Fibroblast of the aortic adventitia (primary cell): Measurements from ENCODE around the gene NDUFB4. TPM values are rescaled to one million over a fixed set of nuclear protein-coding genes. Genes with fewer than 3 reads are reported as not detected.

Experiments used
- DNase-seq: peaks from one replicate; pipeline ENCODE4 v3.0.0-alpha.2; 2010; ENCODE audit warnings: low read depth
- H3K4me3 ChIP-seq: 2 replicates; pipeline ENCODE4 v1.5.1; 2011; ENCODE audit warnings: low read depth, mild to moderate bottlenecking, control low read depth, low read length, moderate library complexity
- CTCF ChIP-seq: IDR thresholded peaks from 2 replicates; pipeline ENCODE4 v1.5.1; 2011; ENCODE audit warnings: mild to moderate bottlenecking, low read length, control low read depth, inconsistent platforms; ENCODE audit not compliant: insufficient read depth
- total RNA-seq: library from RNA; depleted of rRNA; stranded (reverse); fragments of >200 nt; gene quantifications from 2 replicates; pipeline ENCODE4 v1.2.3, GENCODE V29; 2012; ENCODE audit warnings: low replicate concordance

Gene NDUFB4
- total RNA-seq, 1 donor: 64.1 TPM

DNA sequence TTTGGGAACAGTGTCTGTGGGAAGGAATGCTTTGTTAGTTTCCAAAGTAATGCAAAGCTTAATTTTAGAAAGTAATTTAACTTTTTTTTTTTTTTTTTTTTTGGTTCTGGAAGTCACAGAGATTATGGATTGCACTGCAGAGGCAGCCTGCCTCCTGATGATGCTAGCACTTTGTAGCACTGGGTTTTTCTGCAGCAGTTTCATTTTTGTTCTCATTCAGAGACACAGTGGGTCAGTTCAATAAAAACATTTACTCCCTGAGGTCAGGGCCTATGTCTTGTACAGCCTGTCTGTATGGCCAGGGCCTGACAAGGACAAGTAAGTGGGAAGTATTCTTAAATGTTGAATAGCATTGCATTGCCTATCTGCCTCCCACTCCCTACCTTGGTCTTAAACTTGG is 39.0 kb upstream of the NDUFB4 start:
- no peak for DNase-seq
- TF ChIP-seq CTCF: no peak
- no peak overlapping the region for H3K4me3 ChIP-seq

DNA sequence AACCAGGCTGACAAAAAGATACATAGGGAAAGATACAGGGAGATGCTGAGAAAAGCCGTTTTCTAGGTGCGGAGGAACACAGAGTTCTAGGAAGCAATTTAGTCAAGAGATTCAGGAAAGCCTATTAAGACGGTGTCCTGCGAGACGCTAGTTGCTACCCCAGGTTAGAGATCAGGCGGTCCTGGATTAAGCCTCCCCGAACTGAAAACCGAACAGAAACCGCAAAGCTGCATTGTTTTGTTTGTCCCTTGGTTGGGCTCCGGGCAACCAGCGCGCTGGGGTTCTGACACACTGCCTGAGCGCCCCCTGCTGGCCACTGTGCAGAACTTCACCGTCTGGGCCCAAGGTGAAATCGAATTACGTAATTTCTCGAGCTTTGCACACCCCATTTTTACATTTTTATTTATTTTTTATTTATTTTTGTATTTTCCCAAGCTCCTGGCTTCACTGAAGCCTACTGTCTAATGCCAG is 37.3 kb upstream of the NDUFB4 start:
- peak; percentile 90 for DNase-seq
- peak; percentile 94 for TF ChIP-seq CTCF
- peak overlapping the region; percentile 66 for H3K4me3 ChIP-seq

- DNase-seq: peak; percentile 67
- no peak for TF ChIP-seq CTCF
- H3K4me3 ChIP-seq: peak overlapping the region; percentile 63
Observed at GRCh38 chr3:120559242-120560061, 36.7 kb upstream of the NDUFB4 start.

- no peak for DNase-seq
- TF ChIP-seq CTCF: no peak
- H3K4me3 ChIP-seq: no peak overlapping the region
Observed at GRCh38 chr3:120560304-120561250, 35.6 kb upstream of the NDUFB4 start.

DNA sequence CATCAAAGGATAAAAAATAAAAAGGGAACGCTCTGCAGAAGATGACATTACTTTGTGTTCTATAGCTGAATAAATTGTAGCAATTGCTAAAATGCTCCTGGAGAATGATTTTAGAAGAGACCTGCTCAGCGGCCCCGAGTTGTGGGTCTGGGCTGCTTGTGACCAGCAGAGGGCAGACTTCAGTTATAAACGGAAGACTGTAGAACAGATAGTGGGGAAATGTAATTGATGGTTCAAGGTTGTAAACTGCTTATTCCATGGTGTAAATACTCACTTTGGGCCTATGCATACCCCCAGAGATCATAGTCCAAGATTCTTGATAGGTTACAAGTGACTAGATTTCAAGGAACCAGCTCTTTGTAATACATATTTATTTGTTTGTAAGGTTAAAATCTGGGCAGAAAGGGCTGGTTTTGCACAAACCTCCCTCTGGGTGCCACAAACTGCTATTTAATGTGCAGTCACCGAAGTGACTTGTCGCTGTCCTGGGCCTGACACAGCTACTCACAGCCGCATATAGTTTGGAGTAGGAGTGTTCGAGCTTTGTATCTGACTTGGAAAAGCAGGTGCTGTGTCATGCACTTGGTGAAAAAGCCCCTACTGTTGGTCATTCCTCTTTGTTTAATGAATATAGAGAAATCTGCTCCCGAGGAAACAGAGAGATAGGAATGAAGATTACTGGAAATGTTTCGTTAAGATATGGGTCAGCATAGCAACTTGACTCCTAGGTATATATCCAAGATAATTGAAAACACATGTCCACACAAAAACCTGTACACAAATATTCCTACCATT is 34.7 kb upstream of the NDUFB4 start:
- no peak overlapping the region for H3K4me3 ChIP-seq
- peak; percentile 85 for DNase-seq
- TF ChIP-seq CTCF: peak; percentile 88

DNA sequence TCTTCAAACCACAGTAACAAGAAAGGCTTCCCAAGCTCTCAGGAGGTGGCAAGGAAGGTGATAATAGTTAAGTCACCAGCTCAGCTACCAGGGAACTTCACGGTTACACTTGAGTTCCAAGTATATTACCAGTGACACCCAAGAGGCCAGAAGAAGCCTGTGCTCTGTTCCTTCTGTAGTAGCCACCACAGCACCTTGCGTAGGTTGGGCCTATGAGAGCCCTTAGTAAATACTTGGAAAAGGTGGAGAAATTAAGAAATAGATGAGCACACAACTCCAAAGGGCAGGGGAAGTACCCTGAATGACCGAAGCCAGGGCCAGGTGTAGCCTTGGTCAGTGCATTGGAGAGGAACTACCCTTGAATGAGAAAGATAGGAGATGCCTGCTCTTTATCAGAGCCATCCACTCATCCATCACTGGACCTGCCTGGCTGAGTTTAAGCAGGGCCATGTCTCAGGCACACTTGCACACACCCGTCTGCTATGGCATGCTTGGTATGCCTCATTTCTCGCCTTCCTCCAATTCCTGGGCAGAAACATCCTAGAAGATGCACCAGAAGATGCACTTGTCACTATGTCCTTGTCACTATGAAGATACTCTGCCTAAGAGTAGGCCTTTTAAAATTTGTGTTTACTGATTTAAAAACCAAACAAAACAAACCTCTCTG is 32.6 kb upstream of the NDUFB4 start:
- DNase-seq: no peak
- H3K4me3 ChIP-seq: no peak overlapping the region
- TF ChIP-seq CTCF: no peak
